ENCODE results near the gene KPNB1. TPM values are rescaled to one million over a fixed set of nuclear protein-coding genes. Genes with fewer than 3 reads are reported as not detected.

Gene KPNB1
- total RNA-seq, 1 experiment from 2014 or later = 967 TPM

GRCh38 chr17:47604598-47604927, 45.2 kb upstream of the KPNB1 start:
- peaks cover 59% of the 10 kb centered on the region for H3K36me3 Mint-ChIP-seq (ENCODE audit: insufficient read depth, unreplicated experiment)
- ChIA-PET POLR2A (interaction anchor here (1.1 kb wide), 1 partner anchor 45 kb away, joined by 3 read pairs; no protein-coding TSS in a partner anchor), CTCF (interaction anchor here (1.9 kb wide), 1 partner anchor 12 kb away, joined by 5 read pairs; no protein-coding TSS in a partner anchor)
- TF ChIP-seq CTCF (IDR thresholded peaks at IDR 0.05; ENCODE audit: insufficient read depth in 1 of 2, low read depth in 1 of 2, low read length in 1 of 2, severe bottlenecking in 1 of 2, unreplicated experiment in 1 of 2) = no peak
- H3K4me3 ChIP-seq (ENCODE audit: low read depth, low read length) = no peak overlapping the region
- no peaks in the 10 kb centered on the region for H3K9me3 Mint-ChIP-seq (ENCODE audit: unreplicated experiment)
- H3K4me1 Mint-ChIP-seq (ENCODE audit: low read depth, unreplicated experiment) = peaks cover 6% of the 10 kb centered on the region
- intact Hi-C loops (cut with micrococcal nuclease; ENCODE audit: unreplicated experiment) = no loop called here
- no peak for DNase-seq
- H3K4me3 Mint-ChIP-seq (ENCODE audit: unreplicated experiment) = no peak overlapping the region
- no peaks in the 10 kb centered on the region for H3K27me3 Mint-ChIP-seq (ENCODE audit: insufficient read depth, unreplicated experiment)
- H3K9me3 ChIP-seq = no peaks in the 10 kb centered on the region
- no TSS peak for BruUV-seq (replicated peaks)
- H3K27ac Mint-ChIP-seq (ENCODE audit: unreplicated experiment) = no peak overlapping the region
- peaks cover 3% of the 10 kb centered on the region; the same call in 1 of the 2 replicates for H3K36me3 ChIP-seq (ENCODE audit: control insufficient read depth, insufficient read depth, low read length)
- no peaks in the 10 kb centered on the region for H3K27me3 ChIP-seq (replicated peaks; ENCODE audit: control insufficient read depth, insufficient read depth, low read length)
- no peaks in the 10 kb centered on the region; the same call in 1 of the 2 replicates for H3K4me1 ChIP-seq

DNA sequence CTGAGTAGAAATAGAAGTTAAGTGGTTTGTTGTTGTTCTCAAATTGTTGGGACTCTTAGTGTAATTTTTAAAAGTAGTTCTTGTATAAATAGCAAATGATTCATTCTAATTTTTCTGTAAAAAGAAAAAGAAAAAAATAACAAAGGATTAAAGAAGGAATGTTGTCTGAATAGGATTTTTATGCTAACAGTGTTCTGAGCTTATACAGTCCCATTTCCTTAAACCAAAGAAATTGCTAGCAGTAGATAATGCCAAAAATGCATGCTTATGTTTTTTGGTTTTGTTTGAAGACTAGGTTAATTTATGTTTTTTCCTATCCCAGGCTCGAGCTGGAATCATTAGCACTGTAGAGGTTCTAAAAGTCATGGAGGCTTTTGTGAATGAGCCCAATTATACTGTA, 44.7 kb upstream of the KPNB1 start:
- Mint-ChIP-seq H3K4me3 (ENCODE audit: unreplicated experiment) (no peak overlapping the region), H3K27me3 (ENCODE audit: insufficient read depth, unreplicated experiment) (no peaks in the 10 kb centered on the region), H3K9me3 (ENCODE audit: unreplicated experiment) (no peaks in the 10 kb centered on the region), H3K4me1 (ENCODE audit: low read depth, unreplicated experiment) (peaks cover 6% of the 10 kb centered on the region), H3K36me3 (ENCODE audit: insufficient read depth, unreplicated experiment) (peaks cover 60% of the 10 kb centered on the region), H3K27ac (ENCODE audit: unreplicated experiment) (no peak overlapping the region)
- DNase-seq = no peak
- Histone ChIP-seq H3K27me3 (replicated peaks; ENCODE audit: control insufficient read depth, insufficient read depth, low read length) (no peaks in the 10 kb centered on the region), H3K36me3 (ENCODE audit: control insufficient read depth, insufficient read depth, low read length) (peaks cover 3% of the 10 kb centered on the region; the same call in 1 of the 2 replicates), H3K4me3 (ENCODE audit: low read depth, low read length) (no peak overlapping the region), H3K4me1 (no peaks in the 10 kb centered on the region; the same call in 1 of the 2 replicates), H3K9me3 (no peaks in the 10 kb centered on the region)
- BruUV-seq (replicated peaks) = no TSS peak
- CTCF ChIA-PET = interaction anchor here (1.9 kb wide), 1 partner anchor 11 kb away, joined by 5 read pairs; no protein-coding TSS in a partner anchor
- intact Hi-C loops (cut with micrococcal nuclease; ENCODE audit: unreplicated experiment) = no loop called here
- TF ChIP-seq CTCF (IDR thresholded peaks at IDR 0.05; ENCODE audit: insufficient read depth in 1 of 2, low read depth in 1 of 2, low read length in 1 of 2, severe bottlenecking in 1 of 2, unreplicated experiment in 1 of 2) = no peak
- POLR2A ChIA-PET = interaction anchor here (1.1 kb wide), 1 partner anchor 44 kb away, joined by 3 read pairs; no protein-coding TSS in a partner anchor

DNA sequence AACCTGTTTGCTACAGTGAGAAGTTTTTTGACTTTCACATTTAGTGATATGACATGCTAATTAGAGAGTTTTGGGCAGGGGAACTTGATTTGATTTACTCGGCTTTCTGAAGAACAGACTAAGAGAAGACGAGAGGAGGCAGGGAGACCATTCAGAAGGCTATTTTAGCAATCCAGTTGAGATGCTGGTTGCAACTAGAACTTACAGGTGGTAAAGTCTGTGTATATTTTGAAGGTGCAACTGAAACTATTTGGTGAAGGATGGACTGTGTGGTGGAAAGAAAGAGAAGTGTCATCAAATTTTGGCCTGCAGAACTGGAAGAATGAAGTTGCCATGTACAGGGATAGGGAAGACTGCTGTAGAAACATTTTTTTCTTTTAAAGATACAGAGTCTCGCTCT, 42.2 kb upstream of the KPNB1 start:
- H3K27ac Mint-ChIP-seq (ENCODE audit: unreplicated experiment) = no peak overlapping the region
- Histone ChIP-seq H3K36me3 (ENCODE audit: control insufficient read depth, insufficient read depth, low read length) (0 out of 2 replicates have a peak, but pooled peaks cover 1% of the 10 kb centered on the region), H3K9me3 (no peaks in the 10 kb centered on the region), H3K27me3 (replicated peaks; ENCODE audit: control insufficient read depth, insufficient read depth, low read length) (no peaks in the 10 kb centered on the region), H3K4me3 (ENCODE audit: low read depth, low read length) (no peak overlapping the region), H3K4me1 (peaks cover 13% of the 10 kb centered on the region)
- no peak for DNase-seq
- intact Hi-C loops (cut with micrococcal nuclease; ENCODE audit: unreplicated experiment) = no loop called here
- H3K4me3 Mint-ChIP-seq (ENCODE audit: unreplicated experiment) = no peak overlapping the region
- peaks cover 44% of the 10 kb centered on the region for H3K36me3 Mint-ChIP-seq (ENCODE audit: insufficient read depth, unreplicated experiment)
- H3K4me1 Mint-ChIP-seq (ENCODE audit: low read depth, unreplicated experiment) = peaks cover 6% of the 10 kb centered on the region
- BruUV-seq (replicated peaks) = no TSS peak
- TF ChIP-seq CTCF (IDR thresholded peaks at IDR 0.05; ENCODE audit: insufficient read depth in 1 of 2, low read depth in 1 of 2, low read length in 1 of 2, severe bottlenecking in 1 of 2, unreplicated experiment in 1 of 2) = no peak
- POLR2A ChIA-PET = no interaction called here
- no peaks in the 10 kb centered on the region for H3K27me3 Mint-ChIP-seq (ENCODE audit: insufficient read depth, unreplicated experiment)
- no peaks in the 10 kb centered on the region for H3K9me3 Mint-ChIP-seq (ENCODE audit: unreplicated experiment)
- CTCF ChIA-PET = interaction anchor here (1.0 to 1.1 kb wide), 2 partner anchors 9 to 11 kb away, joined by 3 read pairs; no protein-coding TSS in a partner anchor
